Activated T-helper 2 cell treated with anti-CD3 and anti-CD28 coated beads, Interferon-gamma antibody, Interleukin-2, Interleukin-4, amounts not matched to agents 10 μg/mL and 5 μg/mL and 100 μg/mL, durations not matched to agents 14 hours and 24 hours and 36 hours (primary cell): ENCODE data around the gene DMBX1. TPM values are rescaled to one million over a fixed set of nuclear protein-coding genes. Genes with fewer than 3 reads are reported as not detected.

Experiments
- DNase-seq: peaks from one replicate; pipeline ENCODE4 v3.0.0; 2021; ENCODE audit warnings: low spot score
- H3K27ac Mint-ChIP-seq: one replicate; pipeline ENCODE4 v1.8.0; 2021; ENCODE audit warnings: mixed read lengths
- H3K27me3 Mint-ChIP-seq: one replicate; pipeline ENCODE4 v1.8.0; 2021; ENCODE audit warnings: low read depth, mixed read lengths
- H3K36me3 Mint-ChIP-seq: one replicate; pipeline ENCODE4 v1.8.0; 2021; ENCODE audit warnings: low read depth, mixed read lengths
- H3K4me1 Mint-ChIP-seq: one replicate; pipeline ENCODE4 v1.8.0; 2021; ENCODE audit warnings: low read depth, mixed read lengths
- H3K4me3 Mint-ChIP-seq: one replicate; pipeline ENCODE4 v1.8.0; 2021; ENCODE audit warnings: low read depth, mild to moderate bottlenecking, moderate library complexity, mixed read lengths
- H3K9me3 Mint-ChIP-seq: one replicate; pipeline ENCODE4 v1.8.0; 2021; ENCODE audit warnings: mixed read lengths
- intact Hi-C: fragments of 100-400 bp; cut with micrococcal nuclease; formaldehyde crosslinking; loops from one replicate; pipeline ENCODE4 v1.15.1; 2023
- total RNA-seq: library from RNA; stranded (reverse); gene quantifications from 2 replicates; pipeline ENCODE4 v1.2.3, GENCODE V29; 2022

DMBX1 gene
- total RNA-seq, 1 donor from 2014 or later: not detected

DNA sequence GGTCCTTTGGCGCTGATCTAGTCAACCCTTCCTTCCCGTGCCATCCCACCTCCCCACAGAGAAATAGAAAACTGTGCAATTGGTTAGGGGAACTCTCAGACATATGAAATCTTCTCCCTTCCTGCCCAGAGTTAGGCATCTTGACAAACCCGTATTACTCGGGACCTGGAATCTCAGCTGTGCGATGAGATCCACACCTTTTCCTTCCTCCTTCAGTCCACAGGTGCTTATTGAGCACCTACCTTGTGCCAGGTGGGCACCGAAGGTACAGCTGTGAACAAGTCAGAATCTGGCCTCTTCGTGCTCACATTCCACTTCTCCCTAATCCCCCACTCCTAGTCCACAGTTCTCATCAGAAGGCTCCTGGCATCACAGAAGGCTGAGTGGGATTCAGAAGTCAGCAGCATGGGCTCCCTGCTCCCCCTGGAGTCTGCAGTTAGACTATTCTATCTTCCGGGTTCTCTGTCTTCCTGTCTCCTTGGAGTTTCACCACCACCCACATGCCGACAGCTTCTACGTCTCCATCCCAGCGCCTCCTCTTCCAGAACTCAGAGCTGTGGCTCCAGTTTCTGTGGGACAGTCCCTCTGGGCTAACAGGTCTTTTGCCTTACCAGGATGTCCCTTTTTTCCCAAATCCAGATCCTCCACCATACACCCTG is 38.8 kb downstream of the DMBX1 start:
- no peak for DNase-seq
- Mint-ChIP-seq H3K4me3 (no peak overlapping the region), H3K4me1 (peaks cover 16% of the 10 kb centered on the region), H3K27ac (no peak overlapping the region), H3K9me3 (no peaks in the 10 kb centered on the region), H3K36me3 (no peaks in the 10 kb centered on the region), H3K27me3 (peaks cover 36% of the 10 kb centered on the region)
- intact Hi-C loops: loop anchor here (1.0 kb wide), 4 partner anchors 51 to 197 kb away; no protein-coding TSS in a partner anchor

DNA sequence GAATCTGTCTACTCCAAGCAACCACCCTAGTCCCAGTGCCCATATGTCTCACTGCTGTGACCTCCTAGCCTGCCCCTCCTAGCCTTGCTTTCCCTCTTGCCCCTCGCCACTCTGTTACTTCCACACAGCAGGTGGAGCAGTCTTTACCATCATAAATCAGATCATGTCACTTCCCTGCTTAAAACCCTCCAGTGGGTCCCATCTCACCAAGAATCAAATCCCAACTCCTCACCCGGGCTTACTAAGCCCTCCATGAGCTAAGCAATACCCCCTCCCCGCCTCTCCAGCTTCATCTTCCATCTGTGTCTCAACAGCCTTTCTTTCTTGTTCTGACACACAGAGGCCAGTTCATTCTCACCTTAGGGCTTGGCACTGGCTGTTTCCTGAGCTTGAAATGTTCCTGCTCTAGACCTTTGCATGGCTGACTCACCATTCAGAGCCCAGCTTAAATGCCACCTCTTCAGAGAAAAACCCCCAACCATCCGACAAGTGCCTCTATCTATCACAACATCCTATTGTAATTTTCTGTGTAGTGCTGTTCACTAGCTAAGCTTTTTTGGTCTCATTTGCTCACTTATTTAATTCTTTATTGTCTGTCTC is 39.5 kb downstream of the DMBX1 start:
- no peak for DNase-seq
- intact Hi-C loops: no loop called here
- no peak overlapping the region for H3K27ac Mint-ChIP-seq
- H3K36me3 Mint-ChIP-seq: no peaks in the 10 kb centered on the region
- no peaks in the 10 kb centered on the region for H3K9me3 Mint-ChIP-seq
- H3K4me1 Mint-ChIP-seq: peaks cover 19% of the 10 kb centered on the region
- peaks cover 43% of the 10 kb centered on the region for H3K27me3 Mint-ChIP-seq
- H3K4me3 Mint-ChIP-seq: no peak overlapping the region

DNA sequence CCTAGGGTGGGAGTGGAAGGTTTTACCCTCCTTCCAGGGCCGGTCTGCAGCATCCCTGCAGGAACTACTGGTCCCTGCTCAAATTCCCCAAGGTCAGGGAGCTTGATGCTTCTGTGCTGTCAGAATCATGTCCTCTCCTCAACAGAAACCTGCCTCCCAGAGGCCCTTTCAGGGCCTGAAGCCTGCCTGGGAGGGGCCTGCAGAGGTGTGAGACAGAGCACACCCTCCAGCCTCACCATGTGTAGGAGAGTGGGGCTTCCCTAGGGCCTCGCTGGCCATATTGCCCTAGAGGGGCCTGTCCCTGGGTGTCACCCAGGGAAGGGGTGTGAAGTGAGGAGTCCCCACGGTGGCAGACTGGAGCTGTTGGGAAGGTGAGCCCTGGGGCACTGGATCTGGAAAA is 40.7 kb downstream of the DMBX1 start:
- Mint-ChIP-seq H3K9me3 (no peaks in the 10 kb centered on the region), H3K4me3 (no peak overlapping the region), H3K36me3 (no peaks in the 10 kb centered on the region), H3K27ac (no peak overlapping the region), H3K27me3 (peaks cover 50% of the 10 kb centered on the region), H3K4me1 (peaks cover 19% of the 10 kb centered on the region)
- intact Hi-C loops: no loop called here
- no peak for DNase-seq

DNA sequence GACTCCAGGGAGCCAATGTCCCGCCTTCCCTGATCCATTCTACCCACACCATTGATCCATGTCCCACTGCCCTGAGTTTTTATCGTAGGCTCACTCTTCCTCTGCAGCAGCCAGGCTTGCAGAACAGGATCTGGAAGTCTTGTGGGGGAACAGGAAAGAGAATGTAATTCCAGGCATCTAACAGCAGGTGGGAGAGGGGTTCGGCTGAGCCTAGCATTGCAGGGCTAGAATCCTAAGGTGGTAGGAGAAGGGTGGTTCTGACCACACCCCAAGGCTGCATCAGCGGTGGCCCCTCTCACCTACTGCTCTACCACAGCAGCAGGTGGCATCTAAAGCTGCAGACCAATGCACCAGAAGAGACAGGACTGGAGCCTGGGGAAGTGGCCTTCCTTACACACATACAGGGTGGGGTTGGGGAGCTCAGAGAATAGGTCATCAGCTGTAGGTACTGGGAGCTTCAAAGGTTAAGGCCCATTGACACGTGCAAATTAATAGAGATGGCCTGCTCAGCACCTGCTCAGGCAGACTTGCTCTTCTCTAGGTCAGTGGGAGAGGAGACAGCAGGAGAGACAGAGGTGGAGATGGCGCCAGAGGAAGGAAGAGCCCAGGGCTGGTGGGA is 41.3 kb downstream of the DMBX1 start:
- no peak for DNase-seq
- H3K27ac Mint-ChIP-seq: no peak overlapping the region
- H3K9me3 Mint-ChIP-seq: no peaks in the 10 kb centered on the region
- peaks cover 48% of the 10 kb centered on the region for H3K27me3 Mint-ChIP-seq
- no peaks in the 10 kb centered on the region for H3K36me3 Mint-ChIP-seq
- intact Hi-C loops: no loop called here
- no peak overlapping the region for H3K4me3 Mint-ChIP-seq
- H3K4me1 Mint-ChIP-seq: peaks cover 19% of the 10 kb centered on the region

GRCh38 chr1:46532095-46532494 is 42.5 kb downstream of the DMBX1 start:
- Mint-ChIP-seq H3K27ac (no peak overlapping the region), H3K9me3 (no peaks in the 10 kb centered on the region), H3K27me3 (peaks cover 55% of the 10 kb centered on the region), H3K4me1 (peaks cover 19% of the 10 kb centered on the region), H3K4me3 (no peak overlapping the region), H3K36me3 (no peaks in the 10 kb centered on the region)
- intact Hi-C loops: no loop called here
- no peak for DNase-seq

DNA sequence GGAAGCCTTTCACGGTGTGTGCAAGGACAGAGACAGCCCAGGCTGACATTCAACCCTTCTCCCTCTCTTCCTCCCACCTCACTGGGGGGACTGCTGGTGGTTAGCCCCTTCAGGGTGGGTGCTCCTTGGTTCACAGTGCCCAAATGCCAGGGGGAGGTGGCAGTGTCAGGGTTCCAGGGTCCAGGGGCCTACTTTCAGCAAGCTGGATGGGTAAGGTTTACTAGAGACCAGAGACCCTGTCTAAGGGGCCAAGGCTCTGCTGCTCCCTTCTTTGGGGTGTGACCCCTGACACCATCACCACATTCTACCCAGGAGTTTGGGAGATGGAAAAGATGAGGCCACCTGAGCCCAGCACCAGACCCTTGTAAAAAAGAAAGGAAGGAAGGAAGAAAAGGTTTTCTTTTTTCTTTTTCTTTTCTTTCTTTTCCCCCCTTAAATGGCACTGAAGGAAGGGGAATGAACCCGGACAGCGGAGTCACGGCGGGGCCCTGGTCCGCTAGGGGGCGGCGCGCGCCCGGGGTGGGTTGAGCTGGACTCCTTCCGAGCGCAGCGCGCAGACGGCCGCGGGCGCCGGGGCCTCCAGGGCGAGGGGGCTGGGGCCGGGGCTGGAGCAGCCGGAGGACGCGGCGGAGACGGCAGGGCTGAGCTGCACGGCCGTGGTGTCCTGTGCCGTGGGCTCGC is 43.0 kb downstream of the DMBX1 start:
- peaks cover 19% of the 10 kb centered on the region for H3K4me1 Mint-ChIP-seq
- H3K4me3 Mint-ChIP-seq: no peak overlapping the region
- H3K27me3 Mint-ChIP-seq: peaks cover 56% of the 10 kb centered on the region
- intact Hi-C loops: no loop called here
- H3K9me3 Mint-ChIP-seq: no peaks in the 10 kb centered on the region
- peak; percentile 50 for DNase-seq
- H3K27ac Mint-ChIP-seq: no peak overlapping the region
- no peaks in the 10 kb centered on the region for H3K36me3 Mint-ChIP-seq

DNA sequence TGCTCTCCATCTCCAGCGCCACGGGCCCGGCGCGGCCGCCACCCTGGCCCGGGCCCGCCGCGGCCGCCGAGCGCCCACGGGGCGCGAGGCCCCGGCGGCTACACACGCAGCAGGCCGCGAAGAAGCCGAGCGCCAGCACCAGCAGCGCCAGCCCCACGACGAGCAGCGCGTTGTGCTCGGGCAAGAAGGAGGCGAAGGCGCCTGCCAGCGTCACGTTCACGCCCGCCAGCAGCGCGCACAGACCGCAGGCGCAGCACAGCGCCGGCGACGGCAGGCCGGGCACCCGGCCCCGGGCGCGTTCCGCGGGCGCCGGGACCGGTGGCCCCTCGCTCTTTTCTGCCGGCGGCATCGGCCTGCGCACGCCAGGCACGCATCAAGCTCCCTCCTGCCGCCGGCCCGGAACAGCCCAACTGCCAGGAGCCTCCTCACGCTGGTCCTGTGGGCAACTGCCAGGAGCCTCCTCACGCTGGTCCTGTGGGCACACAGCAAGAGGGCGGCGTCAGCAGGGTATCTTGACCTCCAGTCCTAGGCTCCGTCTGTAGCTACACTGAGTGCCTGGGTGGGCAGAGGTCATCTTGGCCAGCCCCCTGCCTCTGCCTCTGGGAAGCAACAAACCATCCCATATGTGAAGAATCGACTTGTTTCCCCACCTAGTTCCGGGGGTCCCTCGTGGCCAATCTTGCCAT is 43.7 kb downstream of the DMBX1 start:
- Mint-ChIP-seq H3K4me1 (peaks cover 17% of the 10 kb centered on the region), H3K4me3 (peak overlapping the region; percentile 83), H3K27ac (no peak overlapping the region), H3K27me3 (peaks cover 53% of the 10 kb centered on the region), H3K36me3 (no peaks in the 10 kb centered on the region), H3K9me3 (no peaks in the 10 kb centered on the region)
- intact Hi-C loops: no loop called here
- peak; percentile 37 for DNase-seq

DNA sequence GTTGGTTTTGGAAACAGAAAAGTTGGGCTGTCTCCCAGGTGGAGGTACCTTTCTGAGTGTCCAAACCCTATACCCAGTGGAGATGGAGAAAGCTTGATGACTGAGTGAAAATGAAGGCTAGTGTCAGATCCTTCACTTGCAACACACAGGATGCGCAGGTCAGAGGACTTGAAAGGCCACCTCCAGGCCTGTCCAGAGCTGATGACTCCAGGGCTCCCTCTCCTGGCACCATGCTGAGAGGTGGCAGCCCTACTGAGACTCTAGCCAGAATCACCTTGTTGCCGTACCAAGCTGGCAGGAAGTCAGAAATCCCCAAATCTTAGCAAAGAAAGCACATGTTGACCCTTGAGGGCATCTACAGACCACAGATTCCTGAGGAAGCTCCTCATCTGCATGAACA is 45.4 kb downstream of the DMBX1 start:
- no peak for DNase-seq
- Mint-ChIP-seq H3K4me1 (peaks cover 5% of the 10 kb centered on the region), H3K4me3 (no peak overlapping the region), H3K27me3 (peaks cover 46% of the 10 kb centered on the region), H3K27ac (no peak overlapping the region), H3K36me3 (no peaks in the 10 kb centered on the region), H3K9me3 (no peaks in the 10 kb centered on the region)
- intact Hi-C loops: no loop called here

DNA sequence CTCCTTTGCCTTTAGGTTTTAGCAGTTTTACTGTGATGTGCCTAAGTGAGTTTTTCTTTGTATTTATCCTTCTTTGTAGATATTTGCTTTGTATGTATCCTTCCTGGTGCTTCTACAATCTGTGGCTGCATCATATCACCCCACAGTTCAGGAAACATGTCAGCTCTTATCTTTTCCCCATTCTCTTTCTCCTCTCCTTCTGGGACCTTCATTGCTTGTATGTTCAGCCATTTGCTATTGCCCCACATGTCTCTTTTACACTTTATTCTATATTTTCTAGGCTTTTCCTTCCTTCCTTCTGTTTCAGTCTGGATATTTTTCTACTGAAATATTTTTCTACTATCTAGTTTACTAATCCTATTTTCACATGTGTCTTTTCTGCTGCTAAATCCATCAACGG is 46.9 kb downstream of the DMBX1 start:
- peaks cover 44% of the 10 kb centered on the region for H3K27me3 Mint-ChIP-seq
- intact Hi-C loops: no loop called here
- DNase-seq: no peak
- peaks cover 5% of the 10 kb centered on the region for H3K4me1 Mint-ChIP-seq
- H3K27ac Mint-ChIP-seq: no peak overlapping the region
- no peaks in the 10 kb centered on the region for H3K9me3 Mint-ChIP-seq
- no peak overlapping the region for H3K4me3 Mint-ChIP-seq
- no peaks in the 10 kb centered on the region for H3K36me3 Mint-ChIP-seq

DNA sequence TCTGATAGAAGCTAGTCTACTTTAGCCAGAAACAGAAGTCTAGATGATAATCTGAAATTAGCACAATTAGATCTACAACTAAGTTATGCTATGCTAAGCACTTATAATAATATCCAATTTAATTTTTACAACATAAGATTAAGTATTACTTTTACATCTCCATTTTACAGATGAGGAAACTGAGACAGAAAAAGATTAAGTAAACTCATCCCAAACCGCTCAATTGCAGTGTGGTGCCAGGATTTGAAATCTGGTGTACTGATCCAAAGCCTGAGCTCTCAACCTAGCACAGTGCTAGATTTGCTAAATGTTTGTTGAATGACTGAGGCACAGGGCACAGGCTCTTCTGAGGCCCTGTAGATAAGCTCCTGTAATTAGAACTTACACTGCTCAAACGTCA is 48.0 kb downstream of the DMBX1 start:
- no peaks in the 10 kb centered on the region for H3K9me3 Mint-ChIP-seq
- H3K27me3 Mint-ChIP-seq: peaks cover 47% of the 10 kb centered on the region
- H3K4me1 Mint-ChIP-seq: peaks cover 4% of the 10 kb centered on the region
- no peak overlapping the region for H3K4me3 Mint-ChIP-seq
- no peak overlapping the region for H3K27ac Mint-ChIP-seq
- H3K36me3 Mint-ChIP-seq: no peaks in the 10 kb centered on the region
- intact Hi-C loops: no loop called here
- DNase-seq: no peak

DNA sequence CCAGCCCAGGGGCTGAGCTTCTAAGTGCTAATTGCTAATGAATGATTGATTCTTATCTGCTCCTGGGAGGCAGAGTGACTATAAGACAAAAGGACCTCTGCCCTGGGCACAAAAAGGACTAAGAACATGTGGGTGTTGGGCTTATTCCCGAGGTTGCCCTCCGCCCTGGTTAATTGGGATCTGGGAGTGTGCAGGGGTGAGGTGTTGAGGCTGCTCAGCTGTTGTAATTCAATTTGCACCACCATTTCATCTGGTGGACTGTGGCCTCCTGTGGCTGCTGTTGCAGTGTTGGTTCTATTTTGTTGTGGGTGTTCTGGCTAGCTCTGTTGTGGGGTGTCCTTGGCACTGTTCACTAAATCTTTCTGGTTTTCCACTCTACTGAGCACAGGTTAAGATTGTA is 48.5 kb downstream of the DMBX1 start:
- intact Hi-C loops: no loop called here

More for the DNA sequence above, 48.5 kb downstream of the DMBX1 start:
- Mint-ChIP-seq H3K9me3 (no peaks in the 10 kb centered on the region), H3K27ac (no peak overlapping the region), H3K4me1 (peaks cover 4% of the 10 kb centered on the region), H3K36me3 (no peaks in the 10 kb centered on the region), H3K27me3 (peaks cover 52% of the 10 kb centered on the region), H3K4me3 (no peak overlapping the region)
- DNase-seq: no peak
